ENCODE measurements around the gene ATF7. TPM values are rescaled to one million over a fixed set of nuclear protein-coding genes. Genes with fewer than 3 reads are reported as not detected.

Gene ATF7
- total RNA-seq, 2 donors from 2014 or later = 37.9 to 46.7 TPM

GRCh38 chr12:53492830-53493609 is 133.2 kb downstream of the ATF7 start:
- peaks cover 4% of the 10 kb centered on the region for H3K4me1 ChIP-seq (replicated peaks)
- peak overlapping the region; percentile 84 to 89 for H3K27ac ChIP-seq
- H3K9me3 ChIP-seq = no peaks in the 10 kb centered on the region
- no peaks in the 10 kb centered on the region for H3K27me3 ChIP-seq (replicated peaks; ENCODE audit: insufficient read depth)
- TF ChIP-seq POLR2A (IDR thresholded peaks at IDR 0.05) (peak; percentile 93), POLR2AphosphoS5 (IDR thresholded peaks at IDR 0.05) (peak; percentile 88), CTCF (IDR thresholded peaks at IDR 0.05) (no peak)
- H3K4me3 ChIP-seq = peak overlapping the region; percentile 50 to 58
- DNase-seq (ENCODE audit: low spot score) = peak; percentile 92
- 2% methylated on average over 44 of the region's 52 CpGs for WGBS
- no peaks in the 10 kb centered on the region for H3K36me3 ChIP-seq
- intact Hi-C loops (cut with DNase I) = no loop called here

GRCh38 chr12:53492188-53492587 is 134.0 kb downstream of the ATF7 start:
- Histone ChIP-seq H3K4me1 (replicated peaks) (peaks cover 4% of the 10 kb centered on the region), H3K36me3 (no peaks in the 10 kb centered on the region), H3K27me3 (replicated peaks; ENCODE audit: insufficient read depth) (no peaks in the 10 kb centered on the region), H3K9me3 (no peaks in the 10 kb centered on the region), H3K4me3 (peak overlapping the region in 1 of 2 donors; percentile 58), H3K27ac (peak overlapping the region; percentile 84 to 89)
- DNase-seq (ENCODE audit: low spot score) = no peak
- WGBS = 37% methylated on average over 20 of the region's 20 CpGs
- intact Hi-C loops (cut with DNase I) = no loop called here
- TF ChIP-seq POLR2A (IDR thresholded peaks at IDR 0.05) (no peak), POLR2AphosphoS5 (IDR thresholded peaks at IDR 0.05) (no peak), CTCF (IDR thresholded peaks at IDR 0.05) (no peak)

- H3K27me3 ChIP-seq (replicated peaks; ENCODE audit: insufficient read depth) = no peaks in the 10 kb centered on the region
- no peaks in the 10 kb centered on the region for H3K36me3 ChIP-seq
- TF ChIP-seq POLR2A (IDR thresholded peaks at IDR 0.05) (no peak), POLR2AphosphoS5 (IDR thresholded peaks at IDR 0.05) (no peak), CTCF (IDR thresholded peaks at IDR 0.05) (no peak)
- 89% methylated on average over 5 of the region's 5 CpGs for WGBS
- no peak for DNase-seq (ENCODE audit: low spot score)
- H3K27ac ChIP-seq = no peak overlapping the region
- H3K9me3 ChIP-seq = no peaks in the 10 kb centered on the region
- peaks cover 4% of the 10 kb centered on the region for H3K4me1 ChIP-seq (replicated peaks)
- intact Hi-C loops (cut with DNase I) = no loop called here
- H3K4me3 ChIP-seq = no peak overlapping the region
These were observed 136.8 kb downstream of the ATF7 start for GRCh38 chr12:53489242-53489864.

GRCh38 chr12:53486736-53487487 is 139.3 kb downstream of the ATF7 start:
- no peak overlapping the region for H3K27ac ChIP-seq
- H3K36me3 ChIP-seq = no peaks in the 10 kb centered on the region
- no peaks in the 10 kb centered on the region for H3K9me3 ChIP-seq
- intact Hi-C loops (cut with DNase I) = no loop called here
- no peaks in the 10 kb centered on the region for H3K27me3 ChIP-seq (replicated peaks; ENCODE audit: insufficient read depth)
- WGBS = 77% methylated on average over 17 of the region's 17 CpGs
- no peak overlapping the region for H3K4me3 ChIP-seq
- no peaks in the 10 kb centered on the region for H3K4me1 ChIP-seq (replicated peaks)
- no peak for TF ChIP-seq CTCF (IDR thresholded peaks at IDR 0.05)
- TF ChIP-seq POLR2A (IDR thresholded peaks at IDR 0.05) = no peak
- TF ChIP-seq POLR2AphosphoS5 (IDR thresholded peaks at IDR 0.05) = no peak
- no peak for DNase-seq (ENCODE audit: low spot score)
